Thyroid gland (tissue), 4 donors: Measurements from ENCODE around the gene TTC39B. TPM values are rescaled to one million over a fixed set of nuclear protein-coding genes. Genes with fewer than 3 reads are reported as not detected.

Source experiments
- DNase-seq, 2 donors: peaks; one replicate each; pipeline ENCODE4 v3.0.0-alpha.2; 2019
- H3K27ac ChIP-seq, 3 donors: fragments of 200-600 bp; sonication (generic); 1 replicate in 2 of 3; 2 replicates in 1 of 3; pipeline ENCODE4 v1.5.1; 2016 to 2019; ENCODE audit warnings: mild to moderate bottlenecking in 1 of 3, moderate library complexity in 1 of 3
- H3K27me3 ChIP-seq: fragments of 200-600 bp; sonication (generic); one replicate; pipeline ENCODE4 v1.5.1; 2019
- H3K36me3 ChIP-seq, 2 donors: fragments of 200-600 bp; sonication (generic); one replicate each; pipeline ENCODE4 v1.5.1; 2016 to 2019
- H3K4me1 ChIP-seq, 2 donors: fragments of 200-600 bp; sonication (generic); one replicate each; pipeline ENCODE4 v1.5.1; 2017 to 2019
- H3K4me3 ChIP-seq, 3 donors: fragments of 200-600 bp; sonication (generic); replicated peaks in 1 of 3; 1 replicate in 2 of 3; 2 replicates in 1 of 3; pipeline ENCODE4 v1.5.1; 2016; ENCODE audit warnings: mild to moderate bottlenecking in 1 of 3
- H3K9me3 ChIP-seq: fragments of 200-600 bp; sonication (generic); one replicate; pipeline ENCODE4 v1.5.1; 2017
- CTCF ChIP-seq, 6 experiments: fragments of 200-600 bp in 3 of 6; fragments of 450-650 bp in 3 of 6; sonication (generic) in 3 of 6; IDR thresholded peaks; one replicate each; pipeline ENCODE4 v1.5.1; 2016 to 2019; ENCODE audit warnings: antibody characterized with exemption in 6 of 6, mild to moderate bottlenecking in 2 of 6, inconsistent platforms in 1 of 6, moderate library complexity in 1 of 6
- POLR2A ChIP-seq, 2 donors: fragments of 450-650 bp; IDR thresholded peaks; one replicate each; pipeline ENCODE4 v1.6.1; 2017; ENCODE audit warnings: antibody characterized with exemption in 2 of 2, mild to moderate bottlenecking in 2 of 2, moderate library complexity in 1 of 2
- WGBS, 2 donors: methylation state at CpG; one replicate each; pipeline ENCODE4 v1.1.5; 2017; 5-methylcytosine and 5-hydroxymethylcytosine counted together
- intact Hi-C: fragments of 100-400 bp; cut with DNase I; formaldehyde crosslinking; loops from one replicate; pipeline ENCODE4 v1.15.1; 2023
- total RNA-seq, 4 donors: library from RNA; depleted of rRNA; stranded (reverse); fragments of >200 nt; gene quantifications; one replicate each; pipeline ENCODE4 v1.2.3, GENCODE V29; 2016

TTC39B gene
- total RNA-seq, 4 donors from 2014 or later, result 10.3 to 18.7 (median 11.3) TPM

GRCh38 chr9:15246708-15247107 lies 60.3 kb downstream of the TTC39B start:
- Histone ChIP-seq H3K27ac (no peak overlapping the region), H3K4me1 (peaks cover 19% of the 10 kb centered on the region in 2 donors), H3K4me3 (no peak overlapping the region), H3K9me3 (no peaks in the 10 kb centered on the region), H3K36me3 (no peaks in the 10 kb centered on the region), H3K27me3 (no peaks in the 10 kb centered on the region)
- TF ChIP-seq POLR2A (IDR thresholded peaks at IDR 0.05) (no peak), CTCF (IDR thresholded peaks at IDR 0.05) (no peak)
- intact Hi-C loops, result no loop called here
- DNase-seq, result no peak

GRCh38 chr9:15246243-15246642 lies 60.8 kb downstream of the TTC39B start:
- Histone ChIP-seq H3K27me3 (no peaks in the 10 kb centered on the region), H3K27ac (no peak overlapping the region), H3K4me3 (no peak overlapping the region), H3K4me1 (peaks cover 19% of the 10 kb centered on the region in 2 donors), H3K36me3 (no peaks in the 10 kb centered on the region), H3K9me3 (no peaks in the 10 kb centered on the region)
- no peak for DNase-seq
- WGBS, 2 donors, result 71 to 85% methylated on average over 1 of the region's 1 CpG
- intact Hi-C loops, result no loop called here
- TF ChIP-seq CTCF (IDR thresholded peaks at IDR 0.05), result no peak
- TF ChIP-seq POLR2A (IDR thresholded peaks at IDR 0.05), result no peak

GRCh38 chr9:15244001-15244441 lies 63.0 kb downstream of the TTC39B start:
- Histone ChIP-seq H3K4me1 (peaks cover 19 to 22% of the 10 kb centered on the region in 2 donors), H3K4me3 (no peak overlapping the region), H3K9me3 (no peaks in the 10 kb centered on the region), H3K27me3 (no peaks in the 10 kb centered on the region), H3K36me3 (no peaks in the 10 kb centered on the region), H3K27ac (peak overlapping the region; percentile 67 to 96 (median 75))
- DNase-seq, result peak; percentile 42 to 67
- intact Hi-C loops, result no loop called here
- 84 to 93% methylated on average over 4 of the region's 4 CpGs for WGBS, 2 donors
- no peak for TF ChIP-seq CTCF (IDR thresholded peaks at IDR 0.05)
- peak in 1 of 2 donors; percentile 7 for TF ChIP-seq POLR2A (IDR thresholded peaks at IDR 0.05)

- no peaks in the 10 kb centered on the region for H3K9me3 ChIP-seq
- intact Hi-C loops, result no loop called here
- no peak overlapping the region for H3K4me3 ChIP-seq
- TF ChIP-seq POLR2A (IDR thresholded peaks at IDR 0.05) (no peak), CTCF (IDR thresholded peaks at IDR 0.05) (no peak)
- no peaks in the 10 kb centered on the region for H3K36me3 ChIP-seq
- peaks cover 19 to 22% of the 10 kb centered on the region in 2 donors for H3K4me1 ChIP-seq
- no peak for DNase-seq
- H3K27me3 ChIP-seq, result no peaks in the 10 kb centered on the region
- WGBS, 2 donors, result 95 to 100% methylated on average over 1 of the region's 1 CpG
- peak overlapping the region; percentile 42 to 96 (median 75) for H3K27ac ChIP-seq
These were observed 63.9 kb downstream of the TTC39B start for GRCh38 chr9:15243081-15243480.

- no peak overlapping the region for H3K27ac ChIP-seq
These were observed 66.1 kb downstream of the TTC39B start for GRCh38 chr9:15240927-15241326.

More at GRCh38 chr9:15240927-15241326, 66.1 kb downstream of the TTC39B start:
- peaks cover 19 to 22% of the 10 kb centered on the region in 2 donors for H3K4me1 ChIP-seq
- intact Hi-C loops, result no loop called here
- TF ChIP-seq CTCF (IDR thresholded peaks at IDR 0.05), result no peak
- TF ChIP-seq POLR2A (IDR thresholded peaks at IDR 0.05), result no peak
- no peaks in the 10 kb centered on the region for H3K9me3 ChIP-seq
- no peak for DNase-seq
- no peaks in the 10 kb centered on the region for H3K36me3 ChIP-seq
- 92 to 94% methylated on average over 4 of the region's 4 CpGs for WGBS, 2 donors
- no peak overlapping the region for H3K4me3 ChIP-seq
- H3K27me3 ChIP-seq, result no peaks in the 10 kb centered on the region
